Sciatic nerve (tissue), 2 donors: ENCODE data around the gene MS4A6A. TPM values are rescaled to one million over a fixed set of nuclear protein-coding genes. Genes with fewer than 3 reads are reported as not detected.
"Not testable (repeated sequence)": the region's sequence is repeated elsewhere in the genome, so short reads cannot be mapped to it uniquely, and the experiment has no call there.

Experiments used
- ATAC-seq: fragments of 200-7000 bp; cut with Tn5 transposase; one replicate; pipeline ENCODE4 v1.9.1; 2020; ENCODE audit warnings: mild to moderate bottlenecking, moderate library complexity
- DNase-seq: peaks from one replicate; pipeline ENCODE4 v3.0.0-alpha.2; 2020; ENCODE audit warnings: low spot score
- intact Hi-C: fragments of 100-400 bp; cut with DNase I; formaldehyde crosslinking; loops from one replicate; pipeline ENCODE4 v1.14.2; 2022
- total RNA-seq: library from RNA; stranded (reverse); fragmentation: NEBNext Ultra II Directional; extraction: Animal tissue kit (Norgen Biotek cat#: 25700); gene quantifications from one replicate; pipeline ENCODE4 v1.2.1, GENCODE V29; 2021
- donor health status: DM: no; HTN: no; CAD: no.
- donor health status: DM: no; HTN: no; CAD: no.

The MS4A6A gene
- total RNA-seq, 1 donor from 2014 or later: 87.6 TPM

- ATAC-seq, intact Hi-C loops, DNase-seq: not testable (repeated sequence)
These were observed 3.2 kb upstream of the MS4A6A start for GRCh38 chr11:60186128-60186527.

GRCh38 chr11:60185512-60185827 is 2.6 kb upstream of the MS4A6A start:
- intact Hi-C loops, DNase-seq, ATAC-seq: not testable (repeated sequence)

- intact Hi-C loops: no loop called here
- peak; percentile 81 for ATAC-seq
- DNase-seq: no peak
These were observed 2.1 kb upstream of the MS4A6A start for GRCh38 chr11:60184824-60185511.

- peak; percentile 47 for ATAC-seq
- intact Hi-C loops: no loop called here
These were observed 815 bp upstream of the MS4A6A start for GRCh38 chr11:60183591-60184205.

GRCh38 chr11:60175860-60176275 is 7.0 kb downstream of the MS4A6A start:
- ATAC-seq (no peak), DNase-seq (no peak)
- intact Hi-C loops: no loop called here

More at GRCh38 chr11:60183591-60184205, 815 bp upstream of the MS4A6A start:
- DNase-seq: no peak

- DNase-seq: no peak
- ATAC-seq: no peak
- intact Hi-C loops: no loop called here
These were observed 10.9 kb downstream of the MS4A6A start for GRCh38 chr11:60172011-60172410.

GRCh38 chr11:60170566-60170965 is 12.3 kb downstream of the MS4A6A start:
- no peak for DNase-seq
- ATAC-seq: no peak
- intact Hi-C loops: no loop called here

- DNase-seq: no peak
- intact Hi-C loops: no loop called here
- peak; percentile 30 for ATAC-seq
These were observed 13.5 kb downstream of the MS4A6A start for GRCh38 chr11:60169264-60169915.

- intact Hi-C loops: no loop called here
- no peak for ATAC-seq
- no peak for DNase-seq
These were observed 14.6 kb downstream of the MS4A6A start for GRCh38 chr11:60168306-60168705.

- DNase-seq: no peak
- no peak for ATAC-seq
- intact Hi-C loops: no loop called here
These were observed 16.9 kb downstream of the MS4A6A start for GRCh38 chr11:60165951-60166350.

- DNase-seq (no peak), ATAC-seq (no peak)
- intact Hi-C loops: no loop called here
These were observed 17.3 kb downstream of the MS4A6A start for GRCh38 chr11:60165538-60165937.

- ATAC-seq (no peak), DNase-seq (no peak)
- intact Hi-C loops: no loop called here
These were observed 18.3 kb downstream of the MS4A6A start for GRCh38 chr11:60164550-60165075.

GRCh38 chr11:60161766-60162165 is 21.1 kb downstream of the MS4A6A start:
- ATAC-seq: no peak
- intact Hi-C loops: no loop called here
- no peak for DNase-seq

GRCh38 chr11:60161107-60161506 is 21.8 kb downstream of the MS4A6A start:
- DNase-seq (no peak), ATAC-seq (no peak)
- intact Hi-C loops: no loop called here

- no peak for ATAC-seq
- DNase-seq: no peak
- intact Hi-C loops: no loop called here
These were observed 23.0 kb downstream of the MS4A6A start for GRCh38 chr11:60159868-60160267.

- intact Hi-C loops: no loop called here
- ATAC-seq (no peak), DNase-seq (no peak)
These were observed 23.6 kb downstream of the MS4A6A start for GRCh38 chr11:60159284-60159683.

- ATAC-seq: no peak
- intact Hi-C loops: no loop called here
- DNase-seq: no peak
These were observed 24.2 kb downstream of the MS4A6A start for GRCh38 chr11:60158636-60159035.

GRCh38 chr11:60155931-60156330 is 27.0 kb downstream of the MS4A6A start:
- DNase-seq (no peak), ATAC-seq (no peak)
- intact Hi-C loops: no loop called here

- DNase-seq, ATAC-seq, intact Hi-C loops: not testable (repeated sequence)
These were observed 30.2 kb downstream of the MS4A6A start for GRCh38 chr11:60152727-60153126.

GRCh38 chr11:60150279-60150678 is 32.6 kb downstream of the MS4A6A start:
- no peak for ATAC-seq
- intact Hi-C loops: no loop called here
- no peak for DNase-seq
